Muscle of leg (tissue), 11 donors: ENCODE data around the gene PRRT1. TPM values are rescaled to one million over a fixed set of nuclear protein-coding genes. Genes with fewer than 3 reads are reported as not detected.

ENCODE experiments used
- DNase-seq: peaks from one replicate; pipeline ENCODE4 v3.0.0; 2013
- H3K27ac ChIP-seq: one replicate; pipeline ENCODE4 v1.5.1; 2013; ENCODE audit warnings: mild to moderate bottlenecking, low read length, control low read depth
- H3K27me3 ChIP-seq: one replicate; pipeline ENCODE4 v1.6.1; 2013; ENCODE audit warnings: low read length; ENCODE audit not compliant: control insufficient read depth, insufficient read depth
- H3K36me3 ChIP-seq: one replicate; pipeline ENCODE4 v1.6.1; 2013; ENCODE audit warnings: low read length; ENCODE audit not compliant: control insufficient read depth, insufficient read depth
- H3K4me1 ChIP-seq: one replicate; pipeline ENCODE4 v1.6.1; 2013; ENCODE audit warnings: low read length; ENCODE audit not compliant: control insufficient read depth, insufficient read depth
- H3K4me3 ChIP-seq: one replicate; pipeline ENCODE4 v1.5.1; 2013; ENCODE audit warnings: low read length, control low read depth
- H3K9me3 ChIP-seq: replicated peaks from 2 replicates; pipeline ENCODE4 v1.6.1; 2013; ENCODE audit warnings: low read depth, low read length; ENCODE audit not compliant: control insufficient read depth
- WGBS: methylation state at CpG from one replicate; pipeline ENCODE4 v1.1.5; 2013; ENCODE audit warnings: missing lambda C conversion rate; ENCODE audit not compliant: insufficient coverage; 5-methylcytosine and 5-hydroxymethylcytosine counted together
- polyA plus RNA-seq, 8 donors: library from polyadenylated mRNA; unstranded; fragments of 120-200 nt; gene quantifications; one replicate each; pipeline versions ENCODE4 v1.2.1 to v1.2.3, GENCODE V29; 2013; ENCODE audit warnings: inconsistent platforms in 1 of 8, low replicate concordance in 1 of 8; ENCODE audit not compliant: insufficient read length in 8 of 8, insufficient read depth in 1 of 8
- total RNA-seq: library from RNA; stranded (reverse); fragments of 120-200 nt; gene quantifications from one replicate; pipeline ENCODE4 v1.2.4, GENCODE V29; 2013

PRRT1 gene
- total and polyA plus RNA-seq, 9 donors: 0.18 to 2.3 (median 1.2) TPM

- H3K27ac ChIP-seq: no peak overlapping the region
- no peak for DNase-seq
- H3K9me3 ChIP-seq: no peaks in the 10 kb centered on the region
- H3K36me3 ChIP-seq: peaks cover under 1% of the 10 kb centered on the region
- peaks cover 6% of the 10 kb centered on the region for H3K27me3 ChIP-seq
- H3K4me3 ChIP-seq: no peak overlapping the region
- peaks cover 20% of the 10 kb centered on the region for H3K4me1 ChIP-seq
These were observed 19.6 kb downstream of the PRRT1 start for GRCh38 chr6:32132110-32132509.

- Histone ChIP-seq H3K4me3 (no peak overlapping the region), H3K27ac (no peak overlapping the region), H3K27me3 (peaks cover 6% of the 10 kb centered on the region), H3K36me3 (peaks cover 6% of the 10 kb centered on the region), H3K4me1 (peaks cover 26% of the 10 kb centered on the region), H3K9me3 (no peaks in the 10 kb centered on the region)
- 64% methylated on average over 3 of the region's 14 CpGs for WGBS
- no peak for DNase-seq
These were observed 20.2 kb downstream of the PRRT1 start for GRCh38 chr6:32131439-32131948.

GRCh38 chr6:32129297-32130088 lies 22.2 kb downstream of the PRRT1 start:
- Histone ChIP-seq H3K4me1 (peaks cover 26% of the 10 kb centered on the region), H3K9me3 (no peaks in the 10 kb centered on the region), H3K4me3 (peak overlapping the region; percentile 77), H3K36me3 (peaks cover 26% of the 10 kb centered on the region), H3K27ac (peak overlapping the region; percentile 97), H3K27me3 (peaks cover 6% of the 10 kb centered on the region)
- peak; percentile 46 for DNase-seq
- 32% methylated on average over 19 of the region's 22 CpGs for WGBS

- 86% methylated on average over 13 of the region's 13 CpGs for WGBS
- peak; percentile 42 for DNase-seq
- Histone ChIP-seq H3K9me3 (no peaks in the 10 kb centered on the region), H3K4me1 (peaks cover 26% of the 10 kb centered on the region), H3K4me3 (no peak overlapping the region), H3K36me3 (peaks cover 30% of the 10 kb centered on the region), H3K27me3 (peaks cover 3% of the 10 kb centered on the region), H3K27ac (peak overlapping the region; percentile 97)
These were observed 22.9 kb downstream of the PRRT1 start for GRCh38 chr6:32128751-32129296.

- H3K4me3 ChIP-seq: peak within 1 kb of the TSS; percentile 99
- H3K27ac ChIP-seq: peak within 1 kb of the TSS; percentile 100
- peaks cover 3% of the 10 kb centered on the region for H3K27me3 ChIP-seq
- peaks cover 26% of the 10 kb centered on the region for H3K4me1 ChIP-seq
- peak; percentile 100 for DNase-seq
- no peaks in the 10 kb centered on the region for H3K9me3 ChIP-seq
- H3K36me3 ChIP-seq: peaks cover 38% of the 10 kb centered on the region
- 0% methylated on average over 39 of the region's 44 CpGs for WGBS
These were observed 23.8 kb downstream of the PRRT1 start, which contains the start of gene ATF6B for GRCh38 chr6:32127717-32128592. Gene ATF6B (minus strand): TSS chr6:32128246. CDS start chr6:32128207, 39 bp downstream.

GRCh38 chr6:32127409-32127716 lies 24.4 kb downstream of the PRRT1 start:
- H3K9me3 ChIP-seq: no peaks in the 10 kb centered on the region
- WGBS: 0% methylated on average over 9 of the region's 9 CpGs
- peaks cover 26% of the 10 kb centered on the region for H3K4me1 ChIP-seq
- peak overlapping the region; percentile 100 for H3K27ac ChIP-seq
- peak overlapping the region; percentile 99 for H3K4me3 ChIP-seq
- H3K27me3 ChIP-seq: peaks cover under 1% of the 10 kb centered on the region
- DNase-seq: no peak
- H3K36me3 ChIP-seq: peaks cover 43% of the 10 kb centered on the region

- no peak for DNase-seq
- Histone ChIP-seq H3K9me3 (no peaks in the 10 kb centered on the region), H3K27me3 (no peaks in the 10 kb centered on the region), H3K36me3 (peaks cover 48% of the 10 kb centered on the region), H3K4me1 (peaks cover 26% of the 10 kb centered on the region), H3K27ac (peak overlapping the region; percentile 100), H3K4me3 (peak overlapping the region; percentile 99)
- 50% methylated on average over 6 of the region's 8 CpGs for WGBS
These were observed 24.9 kb downstream of the PRRT1 start for GRCh38 chr6:32126880-32127279.

GRCh38 chr6:32123681-32124080 lies 28.1 kb downstream of the PRRT1 start:
- Histone ChIP-seq H3K9me3 (no peaks in the 10 kb centered on the region), H3K36me3 (peaks cover 76% of the 10 kb centered on the region), H3K4me3 (no peak overlapping the region), H3K27ac (no peak overlapping the region), H3K27me3 (no peaks in the 10 kb centered on the region), H3K4me1 (peaks cover 20% of the 10 kb centered on the region)
- DNase-seq: no peak
- WGBS: 81% methylated on average over 3 of the region's 4 CpGs

- Histone ChIP-seq H3K9me3 (no peaks in the 10 kb centered on the region), H3K4me1 (peaks cover 13% of the 10 kb centered on the region), H3K36me3 (peaks cover 92% of the 10 kb centered on the region), H3K4me3 (no peak overlapping the region), H3K27me3 (no peaks in the 10 kb centered on the region), H3K27ac (no peak overlapping the region)
- DNase-seq: no peak
- WGBS: 97% methylated on average over 7 of the region's 12 CpGs
These were observed 31.1 kb downstream of the PRRT1 start for GRCh38 chr6:32120573-32121059.
